Nephron progenitor cell (in vitro differentiated cells): ENCODE measurements around the gene PLSCR5.
A peak's percentile ranks its signal among the peaks of the same experiment; 100 is the strongest.

ENCODE experiments used
- DNase-seq: peaks from one replicate; pipeline ENCODE4 v3.0.0; 2021
- H3K27ac Mint-ChIP-seq: 2 replicates; pipeline ENCODE4 v1.8.0; 2021; ENCODE audit warnings: mild to moderate bottlenecking, moderate library complexity, mixed read lengths
- H3K27me3 Mint-ChIP-seq: 2 replicates; pipeline ENCODE4 v1.8.0; 2021; ENCODE audit warnings: mild to moderate bottlenecking, low read depth, mixed read lengths; ENCODE audit not compliant: poor library complexity
- H3K36me3 Mint-ChIP-seq: 2 replicates; pipeline ENCODE4 v1.8.0; 2021; ENCODE audit warnings: low read depth, mixed read lengths
- H3K4me1 Mint-ChIP-seq: 2 replicates; pipeline ENCODE4 v1.8.0; 2021; ENCODE audit warnings: mixed read lengths
- H3K4me3 Mint-ChIP-seq: 2 replicates; pipeline ENCODE4 v1.8.0; 2021; ENCODE audit warnings: mild to moderate bottlenecking, moderate library complexity, mixed read lengths
- H3K9me3 Mint-ChIP-seq: 2 replicates; pipeline ENCODE4 v1.8.0; 2021; ENCODE audit warnings: mild to moderate bottlenecking, moderate library complexity, mixed read lengths
- CTCF ChIP-seq: fragments of 200-600 bp; sonication (generic); IDR thresholded peaks from 2 replicates; pipeline ENCODE4 v1.5.0; 2021; ENCODE audit warnings: antibody characterized with exemption

The PLSCR5 gene

GRCh38 chr3:146640361-146640760 is 35.2 kb upstream of the PLSCR5 start:
- no peak overlapping the region for H3K4me3 Mint-ChIP-seq
- no peaks in the 10 kb centered on the region for H3K4me1 Mint-ChIP-seq
- no peak overlapping the region for H3K27ac Mint-ChIP-seq

GRCh38 chr3:146638718-146639117 is 33.6 kb upstream of the PLSCR5 start:
- H3K27ac Mint-ChIP-seq: no peak overlapping the region
- no peak overlapping the region for H3K4me3 Mint-ChIP-seq
- peak; percentile 45 for TF ChIP-seq CTCF
- no peaks in the 10 kb centered on the region for H3K9me3 Mint-ChIP-seq
- H3K4me1 Mint-ChIP-seq: no peaks in the 10 kb centered on the region
- DNase-seq: no peak
- H3K36me3 Mint-ChIP-seq: no peaks in the 10 kb centered on the region
- peaks cover 3% of the 10 kb centered on the region for H3K27me3 Mint-ChIP-seq

More at GRCh38 chr3:146640361-146640760, 35.2 kb upstream of the PLSCR5 start:
- no peak for TF ChIP-seq CTCF
- H3K9me3 Mint-ChIP-seq: no peaks in the 10 kb centered on the region
- peaks cover 3% of the 10 kb centered on the region for H3K27me3 Mint-ChIP-seq
- no peaks in the 10 kb centered on the region for H3K36me3 Mint-ChIP-seq
- no peak for DNase-seq

GRCh38 chr3:146637871-146638270 is 32.7 kb upstream of the PLSCR5 start:
- no peaks in the 10 kb centered on the region for H3K27me3 Mint-ChIP-seq
- H3K36me3 Mint-ChIP-seq: no peaks in the 10 kb centered on the region

GRCh38 chr3:146636881-146637280 is 31.7 kb upstream of the PLSCR5 start:
- Mint-ChIP-seq H3K27ac (no peak overlapping the region), H3K27me3 (no peaks in the 10 kb centered on the region), H3K9me3 (no peaks in the 10 kb centered on the region), H3K4me3 (no peak overlapping the region), H3K4me1 (no peaks in the 10 kb centered on the region), H3K36me3 (no peaks in the 10 kb centered on the region)
- no peak for DNase-seq
- no peak for TF ChIP-seq CTCF

More at GRCh38 chr3:146637871-146638270, 32.7 kb upstream of the PLSCR5 start:
- Mint-ChIP-seq H3K4me1 (no peaks in the 10 kb centered on the region), H3K4me3 (no peak overlapping the region), H3K27ac (no peak overlapping the region), H3K9me3 (no peaks in the 10 kb centered on the region)
- no peak for TF ChIP-seq CTCF
- no peak for DNase-seq

GRCh38 chr3:146634346-146634745 is 29.2 kb upstream of the PLSCR5 start:
- Mint-ChIP-seq H3K9me3 (no peaks in the 10 kb centered on the region), H3K4me3 (no peak overlapping the region), H3K27me3 (no peaks in the 10 kb centered on the region), H3K36me3 (no peaks in the 10 kb centered on the region), H3K27ac (no peak overlapping the region), H3K4me1 (no peaks in the 10 kb centered on the region)
- no peak for TF ChIP-seq CTCF
- no peak for DNase-seq

- Mint-ChIP-seq H3K27me3 (no peaks in the 10 kb centered on the region), H3K27ac (no peak overlapping the region), H3K36me3 (no peaks in the 10 kb centered on the region), H3K9me3 (no peaks in the 10 kb centered on the region), H3K4me1 (no peaks in the 10 kb centered on the region), H3K4me3 (no peak overlapping the region)
- TF ChIP-seq CTCF: no peak
- DNase-seq: no peak
Measured at GRCh38 chr3:146628671-146629070, 23.5 kb upstream of the PLSCR5 start.
